Thyroid gland (tissue), 4 donors: ENCODE measurements around the gene TSPAN16.

Experiments used
- CTCF ChIP-seq, 6 experiments: fragments of 200-600 bp in 3 of 6; fragments of 450-650 bp in 3 of 6; sonication (generic) in 3 of 6; IDR thresholded peaks; one replicate each; pipeline ENCODE4 v1.5.1; 2016 to 2019; ENCODE audit warnings: antibody characterized with exemption in 6 of 6, mild to moderate bottlenecking in 2 of 6, inconsistent platforms in 1 of 6, moderate library complexity in 1 of 6
- POLR2A ChIP-seq, 2 donors: fragments of 450-650 bp; IDR thresholded peaks; one replicate each; pipeline ENCODE4 v1.6.1; 2017; ENCODE audit warnings: antibody characterized with exemption in 2 of 2, mild to moderate bottlenecking in 2 of 2, moderate library complexity in 1 of 2

GRCh38 chr19:11274533-11275086 lies 21.4 kb upstream of the TSPAN16 start:
- no peak for TF ChIP-seq CTCF (IDR thresholded peaks at IDR 0.05)
- no peak for TF ChIP-seq POLR2A (IDR thresholded peaks at IDR 0.05)
